ENCODE measurements around the gene SMIM45.

Gene SMIM45

GRCh38 chr22:41908411-41909309, 43.3 kb upstream of the SMIM45 start:
- H3K27ac ChIP-seq = no peak overlapping the region
- no peak for TF ChIP-seq ZFX (IDR thresholded peaks at IDR 0.05)
- TF ChIP-seq, protein P1, sequence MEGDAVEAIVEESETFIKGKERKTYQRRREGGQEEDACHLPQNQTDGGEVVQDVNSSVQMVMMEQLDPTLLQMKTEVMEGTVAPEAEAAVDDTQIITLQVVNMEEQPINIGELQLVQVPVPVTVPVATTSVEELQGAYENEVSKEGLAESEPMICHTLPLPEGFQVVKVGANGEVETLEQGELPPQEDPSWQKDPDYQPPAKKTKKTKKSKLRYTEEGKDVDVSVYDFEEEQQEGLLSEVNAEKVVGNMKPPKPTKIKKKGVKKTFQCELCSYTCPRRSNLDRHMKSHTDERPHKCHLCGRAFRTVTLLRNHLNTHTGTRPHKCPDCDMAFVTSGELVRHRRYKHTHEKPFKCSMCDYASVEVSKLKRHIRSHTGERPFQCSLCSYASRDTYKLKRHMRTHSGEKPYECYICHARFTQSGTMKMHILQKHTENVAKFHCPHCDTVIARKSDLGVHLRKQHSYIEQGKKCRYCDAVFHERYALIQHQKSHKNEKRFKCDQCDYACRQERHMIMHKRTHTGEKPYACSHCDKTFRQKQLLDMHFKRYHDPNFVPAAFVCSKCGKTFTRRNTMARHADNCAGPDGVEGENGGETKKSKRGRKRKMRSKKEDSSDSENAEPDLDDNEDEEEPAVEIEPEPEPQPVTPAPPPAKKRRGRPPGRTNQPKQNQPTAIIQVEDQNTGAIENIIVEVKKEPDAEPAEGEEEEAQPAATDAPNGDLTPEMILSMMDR (conservative IDR thresholded peaks at IDR 0.05) = no peak

DNA sequence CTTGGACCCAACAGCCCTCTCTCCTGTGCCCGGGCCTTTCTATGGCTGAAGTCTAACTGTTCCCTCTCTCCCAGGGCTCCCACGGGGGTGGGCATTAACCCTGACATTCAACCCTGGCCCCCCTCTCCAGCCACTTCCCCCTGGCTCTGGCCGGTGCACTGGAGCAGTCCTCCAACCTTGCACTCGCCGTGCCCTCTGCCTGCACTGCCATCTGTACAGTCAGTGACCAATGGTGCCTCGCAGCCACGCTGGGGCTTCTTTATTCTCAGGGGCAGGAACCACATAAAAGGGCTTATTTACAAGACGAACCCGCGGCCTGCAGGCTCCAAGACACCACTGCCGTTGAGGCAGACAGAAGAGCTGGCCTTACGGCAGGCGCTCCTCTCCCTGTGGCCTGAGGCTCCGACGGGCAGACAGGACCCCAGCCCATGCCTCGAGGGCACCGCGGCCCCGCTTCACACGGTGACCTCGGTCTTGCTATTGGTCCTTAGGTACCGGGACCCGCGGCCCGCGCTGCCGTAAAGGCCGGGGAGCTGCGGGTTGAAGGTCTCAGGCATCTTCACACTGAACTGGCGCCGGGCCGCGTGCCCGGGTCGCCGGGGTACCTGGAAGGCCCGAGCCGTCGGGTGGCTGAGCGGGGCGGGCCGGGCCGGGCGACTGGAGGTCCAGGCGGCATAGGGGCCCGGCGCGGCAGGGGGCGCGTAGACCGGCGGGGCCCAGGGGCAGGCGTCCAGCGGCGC, 42.5 kb upstream of the SMIM45 start:
- no peak overlapping the region for H3K27ac ChIP-seq
- TF ChIP-seq ZFX (IDR thresholded peaks at IDR 0.05) = no peak
- TF ChIP-seq, protein P1 (conservative IDR thresholded peaks at IDR 0.05) = no peak

- peak overlapping the region; percentile 32 for H3K27ac ChIP-seq
- TF ChIP-seq ZFX (IDR thresholded peaks at IDR 0.05) = no peak
- TF ChIP-seq, protein P1 (conservative IDR thresholded peaks at IDR 0.05) = no peak
These were observed 41.6 kb upstream of the SMIM45 start for GRCh38 chr22:41910050-41911000.

DNA sequence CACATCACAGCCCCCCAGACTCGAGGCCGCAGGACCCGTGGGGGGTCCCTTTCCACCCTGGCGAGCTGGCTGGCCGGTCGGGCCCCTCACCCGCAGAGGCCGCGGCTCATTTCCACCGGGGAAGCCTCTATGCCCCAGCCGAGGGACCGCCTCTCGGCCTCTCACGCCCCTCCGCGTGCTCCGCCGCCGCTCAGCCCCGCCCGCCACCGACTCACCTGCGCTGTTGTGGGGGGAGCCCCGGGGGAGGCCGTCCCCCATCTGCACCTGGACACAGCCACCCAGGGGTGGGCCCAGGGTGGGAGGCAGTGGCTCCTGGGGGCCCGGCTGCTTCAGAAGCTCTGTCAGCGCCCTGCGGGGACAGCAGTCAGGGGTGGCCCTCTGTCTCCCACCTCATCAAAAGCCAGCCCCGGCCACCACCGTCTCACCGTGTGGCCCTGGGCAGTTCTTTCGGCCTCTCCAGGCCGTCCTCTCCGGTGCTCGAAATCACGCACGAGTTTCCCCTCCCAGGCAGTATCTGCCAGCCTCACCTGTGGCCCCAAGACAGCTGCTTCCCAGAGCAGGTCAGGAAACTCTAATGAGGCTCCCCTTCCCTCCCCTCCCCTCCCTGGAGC, 40.8 kb upstream of the SMIM45 start:
- TF ChIP-seq ZFX (IDR thresholded peaks at IDR 0.05) = no peak
- TF ChIP-seq, protein P1 (conservative IDR thresholded peaks at IDR 0.05) = no peak
- H3K27ac ChIP-seq = no peak overlapping the region; the same call in 1 of the 2 replicates

GRCh38 chr22:41912338-41913039, 39.5 kb upstream of the SMIM45 start:
- no peak overlapping the region for H3K27ac ChIP-seq
- TF ChIP-seq ZFX (IDR thresholded peaks at IDR 0.05) = no peak

DNA sequence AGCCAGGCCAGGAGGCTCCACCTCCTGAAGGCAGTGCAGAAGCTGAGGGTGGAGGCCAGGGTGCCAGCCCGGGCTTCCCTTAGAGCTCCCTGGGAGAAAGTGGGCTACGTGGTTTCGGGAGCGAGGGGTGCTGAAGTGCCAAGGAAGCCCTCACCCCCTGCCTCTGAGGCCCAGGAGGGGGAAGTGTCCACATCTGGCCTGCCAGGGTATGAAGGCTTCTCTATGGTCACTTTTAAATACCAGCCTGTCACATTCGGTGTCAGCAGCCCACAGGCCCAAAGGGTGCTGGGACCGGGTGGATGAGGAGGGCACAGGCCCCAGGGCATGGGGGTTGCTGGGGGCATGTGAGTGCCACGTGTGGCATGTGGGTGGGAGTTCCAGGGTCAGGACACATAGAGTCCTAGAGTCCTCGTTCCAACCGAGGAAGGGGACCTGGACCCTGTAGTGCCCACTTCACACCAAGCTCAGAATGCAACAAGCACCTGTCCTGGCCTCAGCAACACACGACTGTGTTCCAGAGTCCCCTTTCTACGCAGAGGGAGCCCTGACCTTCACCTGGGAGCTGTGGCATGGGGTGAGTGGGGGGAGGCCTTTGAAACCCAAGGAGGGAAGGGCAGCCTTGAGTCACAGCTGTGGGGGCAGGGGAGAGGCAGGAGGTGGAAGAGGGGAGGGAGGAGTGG, 38.8 kb upstream of the SMIM45 start:
- TF ChIP-seq, protein P1 (conservative IDR thresholded peaks at IDR 0.05) = no peak
- TF ChIP-seq ZFX (IDR thresholded peaks at IDR 0.05) = no peak
- H3K27ac ChIP-seq = no peak overlapping the region

All from C4-2B (cell line).